Esophagus squamous epithelium (tissue), 4 donors: ENCODE results near the gene RERE.

ENCODE experiments used
- CTCF ChIP-seq, 6 experiments: fragments of 450-650 bp in 4 of 6; fragments of 200-600 bp in 2 of 6; sonication (generic) in 2 of 6; IDR thresholded peaks; one replicate each; pipeline ENCODE4 v1.5.1; 2016 to 2019; ENCODE audit warnings: antibody characterized with exemption in 6 of 6, mild to moderate bottlenecking in 4 of 6, moderate library complexity in 4 of 6
- POLR2A ChIP-seq, 4 donors: fragments of 450-650 bp; IDR thresholded peaks; one replicate each; pipeline ENCODE4 v1.6.1; 2017; ENCODE audit warnings: antibody characterized with exemption in 4 of 4, mild to moderate bottlenecking in 4 of 4, moderate library complexity in 3 of 4

GRCh38 chr1:8815582-8816151 is 1.8 kb downstream of the RERE start:
- no peak for TF ChIP-seq CTCF (IDR thresholded peaks at IDR 0.05)
- TF ChIP-seq POLR2A (IDR thresholded peaks at IDR 0.05), result no peak
